H9 (cell line): Measurements from ENCODE around the gene FOS. TPM values are rescaled to one million over a fixed set of nuclear protein-coding genes. Genes with fewer than 3 reads are reported as not detected.

Source experiments
- DNase-seq: peaks from one replicate; pipeline ENCODE4 v3.0.0-alpha.2; 2017
- H2AFZ ChIP-seq: one replicate; pipeline ENCODE4 v1.6.1; 2013; ENCODE audit warnings: mild to moderate bottlenecking, low read length, control low read depth, moderate library complexity
- H2AK5ac ChIP-seq: 2 replicates; pipeline ENCODE4 v1.6.1; 2013; ENCODE audit warnings: low read length, control low read depth, mixed read lengths; ENCODE audit not compliant: insufficient read length
- H2BK120ac ChIP-seq: one replicate; pipeline ENCODE4 v1.6.1; 2013; ENCODE audit warnings: low read depth, mild to moderate bottlenecking, low read length, control low read depth, inconsistent platforms; ENCODE audit not compliant: poor library complexity, severe bottlenecking
- H2BK12ac ChIP-seq: 2 replicates; pipeline ENCODE4 v1.6.1; 2013; ENCODE audit warnings: low read length, control low read depth, mixed read lengths, low read depth; ENCODE audit not compliant: insufficient read length
- H2BK15ac ChIP-seq: 2 replicates; pipeline ENCODE4 v1.6.1; 2013; ENCODE audit warnings: low read depth, low read length, control low read depth
- H2BK20ac ChIP-seq: one replicate; pipeline ENCODE4 v1.6.1; 2013; ENCODE audit warnings: low read depth, mild to moderate bottlenecking, low read length, control low read depth, inconsistent platforms; ENCODE audit not compliant: poor library complexity, severe bottlenecking
- H2BK5ac ChIP-seq: 2 replicates; pipeline ENCODE4 v1.6.1; 2013; ENCODE audit warnings: low read length, control low read depth, mixed read lengths; ENCODE audit not compliant: insufficient read length
- H3K14ac ChIP-seq: 2 replicates; pipeline ENCODE4 v1.6.1; 2013; ENCODE audit warnings: low read length, control low read depth; ENCODE audit not compliant: insufficient read depth
- H3K18ac ChIP-seq: 2 replicates; pipeline ENCODE4 v1.6.1; 2013; ENCODE audit warnings: low read depth, mild to moderate bottlenecking, mixed read lengths, low read length, control low read depth; ENCODE audit not compliant: insufficient read length
- H3K23ac ChIP-seq: 2 replicates; pipeline ENCODE4 v1.6.1; 2013; ENCODE audit warnings: low read length, control low read depth, mixed read lengths, low read depth; ENCODE audit not compliant: insufficient read length
- H3K23me2 ChIP-seq: 2 replicates; pipeline ENCODE4 v1.6.1; 2013; ENCODE audit warnings: low read depth, mild to moderate bottlenecking, mixed read lengths, low read length, control low read depth; ENCODE audit not compliant: insufficient read length, poor library complexity, severe bottlenecking
- H3K27ac ChIP-seq: 2 replicates; pipeline ENCODE4 v1.5.1; 2013; ENCODE audit warnings: low read length, control low read depth, mixed read lengths, low read depth; ENCODE audit not compliant: insufficient read length
- H3K27me3 ChIP-seq: 2 replicates; pipeline ENCODE4 v1.6.1; 2013; ENCODE audit warnings: low read length, control low read depth, inconsistent platforms; ENCODE audit not compliant: insufficient read depth
- H3K4ac ChIP-seq: 2 replicates; pipeline ENCODE4 v1.6.1; 2013; ENCODE audit warnings: low read depth, mild to moderate bottlenecking, control low read depth, inconsistent platforms, low read length, moderate library complexity
- H3K4me1 ChIP-seq: 2 replicates; pipeline ENCODE4 v1.6.1; 2013; ENCODE audit warnings: low read length, control low read depth, inconsistent platforms; ENCODE audit not compliant: insufficient read depth
- H3K4me2 ChIP-seq: 2 replicates; pipeline ENCODE4 v1.6.1; 2013; ENCODE audit warnings: low read length, control low read depth, mixed read lengths; ENCODE audit not compliant: insufficient read length, insufficient read depth
- H3K56ac ChIP-seq: 2 replicates; pipeline ENCODE4 v1.6.1; 2013; ENCODE audit warnings: low read depth, mild to moderate bottlenecking, mixed read lengths, low read length, control low read depth; ENCODE audit not compliant: insufficient read length
- H3K79me1 ChIP-seq: 2 replicates; pipeline ENCODE4 v1.6.1; 2013; ENCODE audit warnings: low read depth, mild to moderate bottlenecking, moderate library complexity, low read length, control low read depth, inconsistent platforms; ENCODE audit not compliant: insufficient read depth, poor library complexity, severe bottlenecking
- H3K79me2 ChIP-seq: 2 replicates; pipeline ENCODE4 v1.6.1; 2013; ENCODE audit warnings: low read length, control low read depth, inconsistent platforms; ENCODE audit not compliant: insufficient read depth
- H3K9ac ChIP-seq: 2 replicates; pipeline ENCODE4 v1.6.1; 2013; ENCODE audit warnings: low read length, control low read depth, mixed read lengths; ENCODE audit not compliant: insufficient read length; ENCODE audit errors: extremely low read depth
- H3K9me3 ChIP-seq: one replicate; pipeline ENCODE4 v1.6.1; 2013; ENCODE audit warnings: low read depth, low read length, inconsistent platforms; ENCODE audit not compliant: control insufficient read depth
- H3T11ph ChIP-seq: one replicate; pipeline ENCODE4 v1.6.1; 2013; ENCODE audit warnings: mild to moderate bottlenecking, low read length, control low read depth, inconsistent platforms
- H4K20me1 ChIP-seq: one replicate; pipeline ENCODE4 v1.6.1; 2013; ENCODE audit not compliant: control insufficient read depth, insufficient read length, insufficient read depth
- H4K5ac ChIP-seq: 2 replicates; pipeline ENCODE4 v1.6.1; 2013; ENCODE audit warnings: low read depth, mild to moderate bottlenecking, mixed read lengths, low read length, control low read depth; ENCODE audit not compliant: insufficient read length
- H4K8ac ChIP-seq: replicated peaks from 2 replicates; pipeline ENCODE4 v1.6.1; 2013; ENCODE audit warnings: low read length, control low read depth, mixed read lengths, low read depth; ENCODE audit not compliant: insufficient read length
- H4K91ac ChIP-seq: 2 replicates; pipeline ENCODE4 v1.6.1; 2013; ENCODE audit warnings: low read depth, mild to moderate bottlenecking, moderate library complexity, mixed read lengths, low read length, control low read depth; ENCODE audit not compliant: insufficient read length
- H3K27ac Mint-ChIP-seq, 3 experiments: 2 replicates in 2 of 3; 3 replicates in 1 of 3; pipeline ENCODE4 v1.8.0; 2020 to 2021; ENCODE audit warnings: mixed read lengths in 3 of 3, mild to moderate bottlenecking in 1 of 3, moderate library complexity in 1 of 3
- H3K27me3 Mint-ChIP-seq: 2 replicates; pipeline ENCODE4 v1.8.0; 2021; ENCODE audit warnings: low read depth, mild to moderate bottlenecking, moderate library complexity, mixed read lengths
- H3K36me3 Mint-ChIP-seq, 3 experiments: 2 replicates in 2 of 3; 3 replicates in 1 of 3; pipeline ENCODE4 v1.8.0; 2020 to 2021; ENCODE audit warnings: low read depth in 3 of 3, mixed read lengths in 3 of 3; ENCODE audit not compliant: insufficient read depth in 1 of 3
- H3K4me1 Mint-ChIP-seq, 2 experiments: 2 replicates each; pipeline ENCODE4 v1.8.0; 2020; ENCODE audit warnings: mixed read lengths in 2 of 2
- H3K4me3 Mint-ChIP-seq, 2 experiments: 2 replicates in 1 of 2; 3 replicates in 1 of 2; pipeline ENCODE4 v1.8.0; 2020 to 2021; ENCODE audit warnings: mild to moderate bottlenecking in 2 of 2, mixed read lengths in 2 of 2, moderate library complexity in 1 of 2
- H3K9me3 Mint-ChIP-seq, 2 experiments: 2 replicates in 1 of 2; 3 replicates in 1 of 2; pipeline ENCODE4 v1.8.0; 2020; ENCODE audit warnings: mild to moderate bottlenecking in 2 of 2, mixed read lengths in 2 of 2, moderate library complexity in 1 of 2
- CTCF ChIP-seq: fragments of 200-600 bp; sonication (generic); conservative IDR thresholded peaks from 3 replicates; pipeline ENCODE4 v1.8.0; 2021; ENCODE audit warnings: antibody characterized with exemption, mild to moderate bottlenecking
- WGBS: extraction: QIAGEN DNeasy Blood & Tissue Kit; methylation state at CpG from one replicate; pipeline ENCODE4 v1.1.7; 2013; ENCODE audit warnings: missing lambda C conversion rate, low lambda C conversion rate, mixed read lengths; ENCODE audit not compliant: insufficient read length; ENCODE audit errors: extremely low coverage; 5-methylcytosine and 5-hydroxymethylcytosine counted together
- total RNA-seq: library from RNA; stranded (reverse); gene quantifications from 2 replicates; pipeline ENCODE4 v1.2.1, GENCODE V29; 2021

The FOS gene
- total RNA-seq, 1 experiment from 2014 or later = 33.9 TPM

GRCh38 chr14:75320196-75320595 lies 41.6 kb downstream of the FOS start:
- Histone ChIP-seq H3K79me2 (no peaks in the 10 kb centered on the region), H3K4me2 (no peak overlapping the region), H2BK15ac (no peak overlapping the region), H2AK5ac (no peak overlapping the region), H4K5ac (no peak overlapping the region), H4K8ac (no peak overlapping the region), H3K4me1 (no peaks in the 10 kb centered on the region), H3K18ac (no peak overlapping the region), H3K4ac (no peak overlapping the region), H2AFZ (no peak overlapping the region), H3K27me3 (no peaks in the 10 kb centered on the region), H4K20me1 (no peaks in the 10 kb centered on the region), H2BK20ac (no peak overlapping the region), H3K23ac (no peak overlapping the region), H3K79me1 (no peaks in the 10 kb centered on the region), H3K23me2 (peaks cover 2% of the 10 kb centered on the region), H3K56ac (no peak overlapping the region), H2BK12ac (no peak overlapping the region), H2BK5ac (no peak overlapping the region), H3T11ph (no peak overlapping the region), H3K9ac (no peak overlapping the region), H3K27ac (no peak overlapping the region), H2BK120ac (no peak overlapping the region), H3K9me3 (no peaks in the 10 kb centered on the region), H3K14ac (no peak overlapping the region), H4K91ac (no peak overlapping the region)
- Mint-ChIP-seq H3K27ac (no peak overlapping the region), H3K9me3 (no peaks in the 10 kb centered on the region), H3K36me3 (no peaks in the 10 kb centered on the region), H3K4me1 (peaks cover 7 to 18% of the 10 kb centered on the region in 2 experiments), H3K4me3 (no peak overlapping the region), H3K27me3 (peaks cover 2% of the 10 kb centered on the region)
- DNase-seq = no peak
- no CpG with 5 or more reads among the region's 7 CpGs for WGBS
- TF ChIP-seq CTCF = no peak
